Activated naive CD4-positive, alpha-beta T cell treated with anti-CD3 and anti-CD28 coated beads, Interleukin-2, amount 10 ng/mL, durations not matched to agents 7 days and 5 days (primary cell): ENCODE results near the gene RFX2.

Experiments
- CTCF ChIA-PET: fragments of 350-600 bp; sonication (Branson Sonifier 250); formaldehyde crosslinking; loops from one replicate; lab custom pipeline; 2021; ENCODE audit warnings: antibody characterized with exemption; lab: Charles Lee
- DNase-seq: peaks from one replicate; pipeline ENCODE4 v3.0.0-alpha.2; 2020
- H3K27ac Mint-ChIP-seq: one replicate; pipeline ENCODE4 v1.8.0; 2021; ENCODE audit warnings: mild to moderate bottlenecking, moderate library complexity, mixed read lengths
- H3K27me3 Mint-ChIP-seq: one replicate; pipeline ENCODE4 v1.8.0; 2021; ENCODE audit warnings: mild to moderate bottlenecking, mixed read lengths
- H3K36me3 Mint-ChIP-seq: one replicate; pipeline ENCODE4 v1.8.0; 2021; ENCODE audit warnings: mixed read lengths
- H3K4me1 Mint-ChIP-seq: one replicate; pipeline ENCODE4 v1.8.0; 2021; ENCODE audit warnings: mixed read lengths
- H3K4me3 Mint-ChIP-seq: one replicate; pipeline ENCODE4 v1.8.0; 2021; ENCODE audit warnings: mild to moderate bottlenecking, moderate library complexity, mixed read lengths
- H3K9me3 Mint-ChIP-seq: one replicate; pipeline ENCODE4 v1.8.0; 2021; ENCODE audit warnings: mixed read lengths

RFX2 gene

DNA sequence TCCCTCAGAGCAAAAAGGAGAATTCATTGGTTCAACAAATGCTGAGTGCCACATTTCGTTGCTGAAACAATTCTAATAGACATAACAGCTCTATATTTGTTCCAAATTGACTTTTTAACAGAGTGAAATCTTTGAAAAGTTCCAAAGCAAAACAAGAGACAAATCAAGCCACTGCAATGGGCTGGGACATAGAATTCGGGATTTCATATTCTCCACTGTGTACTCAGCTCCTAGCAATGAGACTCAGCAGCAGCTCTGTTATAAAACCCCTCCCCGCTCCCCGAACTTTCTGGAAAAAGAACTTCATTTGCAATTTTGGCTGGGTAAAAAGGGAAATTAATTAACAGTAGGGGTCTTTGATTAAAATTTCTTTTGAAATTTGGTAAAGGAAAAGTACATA is 11.3 kb downstream of the RFX2 start:
- no peak overlapping the region for H3K27ac Mint-ChIP-seq
- peaks cover 5% of the 10 kb centered on the region for H3K9me3 Mint-ChIP-seq
- peaks cover 7% of the 10 kb centered on the region for H3K36me3 Mint-ChIP-seq
- CTCF ChIA-PET: interaction anchor here (1.2 kb wide), 1 partner anchor 27 kb away, joined by 4 read pairs; no protein-coding TSS in a partner anchor
- no peak overlapping the region for H3K4me3 Mint-ChIP-seq
- DNase-seq: no peak
- H3K27me3 Mint-ChIP-seq: no peaks in the 10 kb centered on the region
- H3K4me1 Mint-ChIP-seq: peaks cover 14% of the 10 kb centered on the region

DNA sequence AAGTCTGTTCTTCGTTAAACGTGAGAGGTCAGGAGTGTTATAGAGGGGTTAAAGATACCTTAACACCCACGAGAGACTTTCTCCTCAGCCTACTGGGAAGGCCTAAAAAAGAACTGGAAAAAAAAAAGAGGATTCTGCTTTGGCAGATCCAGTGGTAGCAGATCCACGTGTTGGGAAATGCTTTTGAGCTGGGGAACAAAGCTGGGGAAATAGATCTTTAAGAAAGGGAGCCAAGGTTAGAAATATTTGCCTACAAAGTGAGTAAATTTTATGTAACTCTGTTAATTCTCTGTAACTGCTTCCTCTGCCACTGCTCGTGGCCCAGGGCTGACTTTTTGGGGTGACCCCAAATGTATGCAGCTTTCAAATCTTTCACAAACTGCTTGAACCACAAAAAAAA is 11.7 kb downstream of the RFX2 start:
- CTCF ChIA-PET: no interaction called here
- Mint-ChIP-seq H3K4me3 (no peak overlapping the region), H3K36me3 (peaks cover 7% of the 10 kb centered on the region), H3K27me3 (no peaks in the 10 kb centered on the region), H3K27ac (no peak overlapping the region), H3K4me1 (peaks cover 14% of the 10 kb centered on the region), H3K9me3 (peaks cover 5% of the 10 kb centered on the region)
- DNase-seq: no peak

DNA sequence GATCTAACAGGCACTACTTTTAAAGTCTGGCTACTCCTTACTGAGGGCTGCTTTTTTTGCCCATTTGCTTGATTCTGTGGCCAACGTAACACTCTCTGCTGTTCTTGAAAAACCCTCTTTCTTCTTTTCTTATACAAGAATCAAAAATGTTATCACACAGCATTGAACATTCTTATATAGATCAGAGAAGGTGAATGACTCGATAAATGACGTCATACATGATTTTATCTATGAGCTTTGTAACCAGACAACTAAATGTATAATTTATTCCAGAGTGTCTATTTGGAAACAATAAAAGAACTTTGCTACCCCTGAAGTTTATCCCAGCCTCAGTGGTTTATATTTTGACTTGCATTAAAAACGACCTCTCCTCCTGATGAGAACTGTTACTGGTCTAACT is 12.4 kb downstream of the RFX2 start:
- DNase-seq: no peak
- CTCF ChIA-PET: no interaction called here
- H3K4me1 Mint-ChIP-seq: peaks cover 14% of the 10 kb centered on the region
- peaks cover 5% of the 10 kb centered on the region for H3K9me3 Mint-ChIP-seq
- H3K27ac Mint-ChIP-seq: no peak overlapping the region
- peaks cover 7% of the 10 kb centered on the region for H3K36me3 Mint-ChIP-seq
- no peak overlapping the region for H3K4me3 Mint-ChIP-seq
- H3K27me3 Mint-ChIP-seq: no peaks in the 10 kb centered on the region

DNA sequence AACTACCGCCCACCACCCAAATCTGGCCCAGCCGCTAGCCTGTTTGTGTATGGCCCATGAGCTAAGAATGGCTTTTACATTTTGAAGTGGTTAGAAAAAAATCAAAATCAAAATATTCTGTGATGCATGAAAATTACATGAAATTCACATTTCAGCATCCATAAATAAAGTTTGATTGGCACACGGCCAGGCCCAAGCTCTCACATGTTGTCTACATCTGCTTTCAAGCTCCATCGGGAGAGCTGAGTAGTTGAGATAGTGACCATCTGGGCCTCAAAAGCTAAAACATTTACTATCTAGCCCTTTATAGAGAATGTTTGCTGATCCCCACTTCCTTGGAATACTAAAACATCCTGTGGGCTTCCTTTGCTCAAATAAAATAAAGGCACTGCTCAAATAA is 14.5 kb downstream of the RFX2 start:
- CTCF ChIA-PET: no interaction called here
- Mint-ChIP-seq H3K9me3 (peaks cover 5% of the 10 kb centered on the region), H3K27ac (no peak overlapping the region), H3K27me3 (peaks cover 12% of the 10 kb centered on the region), H3K4me1 (peaks cover 9% of the 10 kb centered on the region), H3K4me3 (no peak overlapping the region), H3K36me3 (peaks cover 7% of the 10 kb centered on the region)
- no peak for DNase-seq

DNA sequence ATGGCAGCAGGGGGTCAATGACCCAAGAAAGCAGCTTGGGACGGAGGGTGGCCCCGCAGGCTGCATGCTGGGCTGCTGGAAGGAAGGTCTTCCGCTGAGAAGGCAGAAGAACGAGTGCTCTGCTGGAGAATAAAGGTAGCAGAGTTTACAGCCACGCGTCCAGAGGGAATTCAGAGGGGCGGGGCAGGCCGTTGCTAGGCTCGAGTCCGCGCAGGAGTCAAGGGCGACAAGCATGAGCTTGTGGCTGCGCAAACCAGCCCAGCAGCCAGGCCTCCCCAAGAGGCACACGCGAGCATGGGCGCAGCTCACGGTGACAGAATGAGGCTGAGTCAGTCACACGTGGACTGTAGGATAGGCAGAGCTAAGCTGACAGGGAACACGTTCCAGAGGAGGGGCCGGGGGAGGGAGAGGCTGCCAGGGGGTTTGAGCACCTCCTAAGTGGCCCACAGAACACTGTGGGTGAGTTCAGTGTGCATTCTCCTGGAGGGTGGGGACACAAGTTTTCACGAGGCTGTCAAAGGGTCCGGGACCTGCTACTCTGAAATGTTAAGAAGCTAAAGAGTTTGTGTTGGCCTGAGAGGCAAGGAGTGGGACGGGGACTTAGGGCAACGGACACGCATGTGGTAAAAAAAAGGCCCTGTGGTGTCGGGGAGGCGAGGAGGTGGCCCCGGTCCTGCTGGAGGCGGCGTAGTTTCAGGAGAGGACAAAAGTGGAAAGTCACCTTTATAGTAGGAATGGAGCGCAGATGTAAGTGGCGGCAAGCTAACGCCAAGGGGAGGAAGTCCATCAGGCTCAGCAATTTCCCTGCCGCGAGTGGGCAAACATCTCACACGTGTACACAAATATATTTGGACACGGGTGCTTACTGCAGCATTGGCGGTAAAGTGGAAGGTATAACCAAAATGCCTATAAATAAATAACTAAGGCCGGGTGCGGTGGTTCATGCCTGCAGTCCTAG is 17.7 kb downstream of the RFX2 start:
- CTCF ChIA-PET: interaction anchor here (1.3 kb wide), 1 partner anchor 33 kb away, joined by 4 read pairs; no protein-coding TSS in a partner anchor
- H3K4me1 Mint-ChIP-seq: peaks cover 8% of the 10 kb centered on the region
- H3K9me3 Mint-ChIP-seq: no peaks in the 10 kb centered on the region
- H3K27ac Mint-ChIP-seq: no peak overlapping the region
- H3K27me3 Mint-ChIP-seq: peaks cover 12% of the 10 kb centered on the region
- H3K36me3 Mint-ChIP-seq: no peaks in the 10 kb centered on the region
- DNase-seq: no peak
- H3K4me3 Mint-ChIP-seq: no peak overlapping the region

DNA sequence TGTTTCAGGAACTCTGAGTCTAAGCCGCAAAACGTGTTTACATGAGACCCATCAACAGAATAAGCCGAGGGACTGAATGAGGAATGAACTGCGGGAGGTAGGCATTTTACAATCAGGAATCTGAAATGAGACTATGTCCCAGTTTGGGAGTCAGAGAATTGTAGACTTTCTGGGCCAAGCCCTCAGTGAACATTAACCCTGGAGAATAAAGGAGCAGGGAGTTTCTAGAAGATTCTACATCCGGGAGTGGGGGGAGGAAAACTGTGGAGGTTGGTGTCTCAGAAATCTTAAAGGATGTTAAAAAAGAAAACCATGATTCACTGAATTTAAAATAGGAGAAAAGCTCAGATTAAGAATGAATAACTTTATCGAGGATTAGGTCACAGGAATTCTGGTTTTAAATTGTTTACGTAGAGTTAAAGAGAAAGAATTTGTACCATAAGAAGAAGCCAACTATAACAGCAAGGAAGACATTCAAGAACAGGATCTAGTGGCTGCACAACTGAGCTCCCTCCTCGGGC is 18.5 kb downstream of the RFX2 start:
- CTCF ChIA-PET: interaction anchor here (1.3 kb wide), 1 partner anchor 34 kb away, joined by 4 read pairs; no protein-coding TSS in a partner anchor
- peaks cover 16% of the 10 kb centered on the region for H3K4me1 Mint-ChIP-seq
- no peak overlapping the region for H3K27ac Mint-ChIP-seq
- H3K4me3 Mint-ChIP-seq: no peak overlapping the region
- DNase-seq: no peak
- H3K9me3 Mint-ChIP-seq: no peaks in the 10 kb centered on the region
- no peaks in the 10 kb centered on the region for H3K36me3 Mint-ChIP-seq
- H3K27me3 Mint-ChIP-seq: peaks cover 12% of the 10 kb centered on the region

DNA sequence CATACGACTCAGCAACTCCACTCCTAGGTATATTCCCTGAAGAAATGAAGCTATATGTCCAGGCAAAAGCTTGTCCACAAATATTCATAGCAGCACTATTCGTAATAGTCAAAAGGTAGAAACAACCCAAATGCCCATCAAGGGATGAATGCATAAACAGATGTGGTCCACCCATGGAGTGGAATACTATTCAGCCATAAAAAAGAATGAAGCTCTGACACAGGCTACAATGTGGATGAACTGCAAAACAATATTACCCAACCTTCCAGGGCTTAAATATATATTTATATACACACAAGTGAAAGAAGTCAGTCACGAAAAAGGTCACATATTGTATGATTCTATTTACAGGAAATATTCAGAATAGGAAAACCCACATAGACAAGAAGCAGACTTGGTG is 19.7 kb downstream of the RFX2 start:
- Mint-ChIP-seq H3K27me3 (peaks cover 12% of the 10 kb centered on the region), H3K36me3 (no peaks in the 10 kb centered on the region)
- CTCF ChIA-PET: interaction anchor here (1.1 kb wide), 1 partner anchor 35 kb away, joined by 4 read pairs; no protein-coding TSS in a partner anchor

DNA sequence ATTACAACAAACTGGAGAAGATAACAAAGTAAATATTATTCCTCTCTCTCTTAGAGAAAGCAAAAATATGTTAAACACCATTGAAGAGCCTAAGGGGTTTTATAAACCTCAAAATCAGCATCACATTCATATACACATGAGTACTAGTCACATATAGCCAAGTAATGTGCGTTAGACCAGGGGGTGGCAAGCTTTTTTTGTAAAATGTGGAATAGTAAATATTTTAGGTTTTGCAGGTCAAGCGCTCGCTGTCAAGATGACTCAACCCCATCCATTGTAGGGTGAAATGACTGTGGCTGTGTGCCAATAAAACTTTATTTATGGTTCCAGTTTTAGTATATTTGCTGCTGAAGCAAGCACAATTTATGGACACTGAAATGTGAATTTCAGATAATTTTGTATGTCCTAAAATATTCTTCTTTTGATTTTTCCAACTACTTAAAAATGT is 21.7 kb downstream of the RFX2 start:
- H3K4me3 Mint-ChIP-seq: no peak overlapping the region
- H3K36me3 Mint-ChIP-seq: no peaks in the 10 kb centered on the region
- H3K4me1 Mint-ChIP-seq: peaks cover 24% of the 10 kb centered on the region
- no peak overlapping the region for H3K27ac Mint-ChIP-seq
- DNase-seq: no peak
- H3K9me3 Mint-ChIP-seq: no peaks in the 10 kb centered on the region
- CTCF ChIA-PET: no interaction called here
- H3K27me3 Mint-ChIP-seq: peaks cover 16% of the 10 kb centered on the region

More for the DNA sequence above, 19.7 kb downstream of the RFX2 start:
- no peak for DNase-seq
- no peak overlapping the region for H3K27ac Mint-ChIP-seq
- H3K9me3 Mint-ChIP-seq: no peaks in the 10 kb centered on the region
- H3K4me3 Mint-ChIP-seq: no peak overlapping the region
- peaks cover 24% of the 10 kb centered on the region for H3K4me1 Mint-ChIP-seq

DNA sequence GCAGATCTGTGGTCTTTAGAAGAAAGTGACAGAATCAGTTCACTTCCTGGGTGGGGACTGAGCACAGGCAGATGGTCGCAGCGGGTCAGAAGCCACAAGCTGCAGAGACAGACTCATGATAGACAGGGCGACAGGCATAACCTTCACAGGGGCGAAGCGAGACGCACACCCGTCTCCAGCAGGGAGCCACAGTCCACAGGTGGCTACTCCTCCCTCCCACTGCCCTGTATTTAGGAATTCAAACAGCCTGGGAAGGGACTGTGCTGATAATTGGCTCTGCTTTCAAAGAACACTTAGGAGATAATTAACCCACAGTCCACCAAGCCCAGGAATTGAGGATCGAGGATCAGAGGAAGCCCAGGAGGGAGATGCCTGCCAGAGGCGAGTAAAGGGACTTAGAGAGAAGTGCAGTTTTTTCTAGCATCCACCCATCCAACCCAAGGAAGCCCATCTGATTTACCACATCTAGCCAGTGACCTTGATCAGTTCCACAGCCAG is 23.2 kb downstream of the RFX2 start:
- no peaks in the 10 kb centered on the region for H3K9me3 Mint-ChIP-seq
- CTCF ChIA-PET: interaction anchor here (1.1 kb wide), 1 partner anchor 38 kb away, joined by 4 read pairs; no protein-coding TSS in a partner anchor

DNA sequence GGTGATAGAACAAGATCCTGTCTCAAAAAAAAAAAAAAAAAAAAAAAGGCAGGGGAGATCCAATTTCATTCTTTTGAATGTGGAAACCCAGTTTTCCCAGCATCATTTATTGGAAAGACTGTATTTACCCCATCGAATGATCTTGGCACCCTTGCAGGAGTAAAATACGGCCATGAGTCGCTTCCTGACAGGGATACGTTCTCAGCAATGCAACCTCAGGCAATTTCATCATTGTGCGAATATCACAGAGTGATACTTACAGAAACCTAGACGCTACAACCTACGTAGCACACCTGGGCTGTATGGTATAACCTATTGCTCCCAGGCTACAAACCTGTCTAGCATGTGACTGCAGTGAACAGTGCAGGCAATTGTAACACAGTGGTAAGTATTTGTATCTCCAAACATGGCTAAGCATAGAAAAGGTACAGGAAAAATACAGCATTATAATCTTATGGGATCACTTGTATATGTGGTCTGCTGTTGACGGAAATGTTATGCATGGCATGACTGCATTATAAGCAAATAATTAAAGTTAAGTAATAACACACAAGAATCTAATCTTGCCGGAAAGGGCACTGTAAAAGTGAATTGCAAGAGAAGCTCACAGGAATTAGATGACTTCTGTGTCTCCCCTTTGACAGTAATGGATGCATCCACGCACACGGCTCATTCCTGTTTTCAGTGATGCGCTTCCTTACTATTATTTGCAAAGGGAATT is 24.1 kb downstream of the RFX2 start:
- no peaks in the 10 kb centered on the region for H3K9me3 Mint-ChIP-seq
- CTCF ChIA-PET: no interaction called here
- DNase-seq: no peak
- H3K4me3 Mint-ChIP-seq: peak overlapping the region; percentile 32
- peak overlapping the region; percentile 42 for H3K27ac Mint-ChIP-seq
- peaks cover 12% of the 10 kb centered on the region for H3K27me3 Mint-ChIP-seq
- peaks cover 24% of the 10 kb centered on the region for H3K4me1 Mint-ChIP-seq
- no peaks in the 10 kb centered on the region for H3K36me3 Mint-ChIP-seq

More for the DNA sequence above, 23.2 kb downstream of the RFX2 start:
- Mint-ChIP-seq H3K27me3 (peaks cover 12% of the 10 kb centered on the region), H3K4me1 (peaks cover 24% of the 10 kb centered on the region), H3K27ac (peak overlapping the region; percentile 42), H3K36me3 (no peaks in the 10 kb centered on the region), H3K4me3 (peak overlapping the region; percentile 32)
- peak; percentile 58 for DNase-seq

DNA sequence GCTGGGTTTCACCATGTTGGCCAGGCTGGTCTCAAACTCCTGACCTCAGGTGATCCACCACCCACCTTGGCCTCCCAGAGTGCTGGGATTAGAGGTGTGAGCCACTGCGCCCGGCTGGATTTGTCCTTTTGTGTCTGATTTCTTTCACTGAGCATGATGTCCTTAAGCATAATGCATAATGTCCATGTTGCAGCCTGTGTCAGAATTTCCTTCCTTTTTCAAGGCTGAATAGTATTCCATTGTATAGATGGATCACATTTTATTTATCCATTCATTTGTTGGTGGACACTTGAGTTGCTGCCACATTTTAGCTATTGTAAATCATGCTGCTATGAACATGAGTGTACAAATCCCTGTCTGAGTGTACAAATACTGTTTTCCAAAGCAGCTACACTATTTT is 25.5 kb downstream of the RFX2 start:
- Mint-ChIP-seq H3K27me3 (peaks cover 17% of the 10 kb centered on the region), H3K9me3 (no peaks in the 10 kb centered on the region), H3K4me1 (peaks cover 24% of the 10 kb centered on the region), H3K36me3 (no peaks in the 10 kb centered on the region), H3K27ac (no peak overlapping the region), H3K4me3 (no peak overlapping the region)
- CTCF ChIA-PET: no interaction called here
- no peak for DNase-seq

DNA sequence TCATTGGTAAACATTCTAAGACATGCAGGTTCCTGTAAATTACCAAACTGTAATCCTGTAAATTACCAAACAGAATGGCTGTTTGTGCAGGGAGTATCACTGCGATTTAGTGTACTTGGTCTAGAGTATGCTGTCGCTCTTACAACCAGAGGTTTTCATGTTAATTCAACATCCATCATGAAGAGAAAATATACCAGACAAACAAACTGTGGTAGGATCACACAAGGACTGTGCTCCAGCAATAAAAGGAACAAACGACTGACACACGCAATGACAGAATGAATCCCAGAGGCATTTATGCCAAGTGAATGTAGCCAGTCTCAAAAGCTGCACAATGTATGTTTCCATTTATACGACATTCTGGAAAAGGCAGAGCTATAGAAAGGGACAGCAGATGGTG is 31.2 kb downstream of the RFX2 start:
- CTCF ChIA-PET: interaction anchor here (1.3 kb wide), 1 partner anchor 48 kb away, joined by 3 read pairs; no protein-coding TSS in a partner anchor
- H3K4me1 Mint-ChIP-seq: no peaks in the 10 kb centered on the region
- no peak overlapping the region for H3K4me3 Mint-ChIP-seq
- no peaks in the 10 kb centered on the region for H3K36me3 Mint-ChIP-seq
- H3K27ac Mint-ChIP-seq: no peak overlapping the region
- DNase-seq: no peak
- H3K27me3 Mint-ChIP-seq: peaks cover 13% of the 10 kb centered on the region
- no peaks in the 10 kb centered on the region for H3K9me3 Mint-ChIP-seq

DNA sequence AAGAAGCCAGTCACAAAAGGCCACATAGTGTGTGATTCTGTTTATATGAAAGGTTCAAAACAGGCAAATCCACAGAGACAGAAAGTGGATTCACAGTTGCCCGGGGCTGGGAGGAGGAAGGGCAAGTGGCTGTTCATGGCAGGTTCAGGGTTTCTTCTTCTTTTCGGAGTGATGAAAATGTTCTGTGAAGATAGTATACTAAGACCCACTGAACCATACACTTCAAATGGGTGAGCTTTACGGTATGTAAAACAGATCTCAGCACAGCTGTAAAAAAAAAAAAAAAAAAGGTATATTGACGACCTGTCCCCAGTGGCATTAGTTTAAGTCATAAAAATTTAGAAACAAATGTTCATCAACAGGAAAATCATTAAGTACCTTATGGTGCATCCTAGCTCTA is 32.2 kb downstream of the RFX2 start:
- no peak for DNase-seq
- Mint-ChIP-seq H3K9me3 (no peaks in the 10 kb centered on the region), H3K27ac (no peak overlapping the region), H3K27me3 (peaks cover 13% of the 10 kb centered on the region), H3K4me3 (no peak overlapping the region), H3K4me1 (no peaks in the 10 kb centered on the region), H3K36me3 (no peaks in the 10 kb centered on the region)
- CTCF ChIA-PET: interaction anchor here (0.8 to 0.9 kb wide), 2 partner anchors 9 to 48 kb away, joined by 3 read pairs; no protein-coding TSS in a partner anchor
